Neural progenitor cell (in vitro differentiated cells): ENCODE data around the gene TBC1D2B.

Experiments used
- EZH2 ChIP-seq: fragments of 200-600 bp; sonication (generic); IDR thresholded peaks from 2 replicates; pipeline ENCODE4 v1.6.1; 2017; ENCODE audit warnings: antibody characterized with exemption, mild to moderate bottlenecking, moderate library complexity
- EZH2phosphoT487 ChIP-seq: fragments of 200-600 bp; sonication (generic); IDR thresholded peaks from 2 replicates; pipeline ENCODE4 v1.6.1; 2017; ENCODE audit warnings: antibody characterized with exemption
- TF ChIP-seq, protein P1 (sequence below): fragments of 200-600 bp; sonication (generic); IDR thresholded peaks from 2 replicates; pipeline ENCODE4 v1.5.1; 2017; ENCODE audit warnings: antibody characterized with exemption, mild to moderate bottlenecking

GRCh38 chr15:78044407-78045155 is 32.9 kb downstream of the TBC1D2B start:
- TF ChIP-seq, protein P1, sequence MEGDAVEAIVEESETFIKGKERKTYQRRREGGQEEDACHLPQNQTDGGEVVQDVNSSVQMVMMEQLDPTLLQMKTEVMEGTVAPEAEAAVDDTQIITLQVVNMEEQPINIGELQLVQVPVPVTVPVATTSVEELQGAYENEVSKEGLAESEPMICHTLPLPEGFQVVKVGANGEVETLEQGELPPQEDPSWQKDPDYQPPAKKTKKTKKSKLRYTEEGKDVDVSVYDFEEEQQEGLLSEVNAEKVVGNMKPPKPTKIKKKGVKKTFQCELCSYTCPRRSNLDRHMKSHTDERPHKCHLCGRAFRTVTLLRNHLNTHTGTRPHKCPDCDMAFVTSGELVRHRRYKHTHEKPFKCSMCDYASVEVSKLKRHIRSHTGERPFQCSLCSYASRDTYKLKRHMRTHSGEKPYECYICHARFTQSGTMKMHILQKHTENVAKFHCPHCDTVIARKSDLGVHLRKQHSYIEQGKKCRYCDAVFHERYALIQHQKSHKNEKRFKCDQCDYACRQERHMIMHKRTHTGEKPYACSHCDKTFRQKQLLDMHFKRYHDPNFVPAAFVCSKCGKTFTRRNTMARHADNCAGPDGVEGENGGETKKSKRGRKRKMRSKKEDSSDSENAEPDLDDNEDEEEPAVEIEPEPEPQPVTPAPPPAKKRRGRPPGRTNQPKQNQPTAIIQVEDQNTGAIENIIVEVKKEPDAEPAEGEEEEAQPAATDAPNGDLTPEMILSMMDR = no peak
- TF ChIP-seq EZH2 (no peak), EZH2phosphoT487 (no peak)
